ENCODE measurements around the gene MAP2K3.

DNA sequence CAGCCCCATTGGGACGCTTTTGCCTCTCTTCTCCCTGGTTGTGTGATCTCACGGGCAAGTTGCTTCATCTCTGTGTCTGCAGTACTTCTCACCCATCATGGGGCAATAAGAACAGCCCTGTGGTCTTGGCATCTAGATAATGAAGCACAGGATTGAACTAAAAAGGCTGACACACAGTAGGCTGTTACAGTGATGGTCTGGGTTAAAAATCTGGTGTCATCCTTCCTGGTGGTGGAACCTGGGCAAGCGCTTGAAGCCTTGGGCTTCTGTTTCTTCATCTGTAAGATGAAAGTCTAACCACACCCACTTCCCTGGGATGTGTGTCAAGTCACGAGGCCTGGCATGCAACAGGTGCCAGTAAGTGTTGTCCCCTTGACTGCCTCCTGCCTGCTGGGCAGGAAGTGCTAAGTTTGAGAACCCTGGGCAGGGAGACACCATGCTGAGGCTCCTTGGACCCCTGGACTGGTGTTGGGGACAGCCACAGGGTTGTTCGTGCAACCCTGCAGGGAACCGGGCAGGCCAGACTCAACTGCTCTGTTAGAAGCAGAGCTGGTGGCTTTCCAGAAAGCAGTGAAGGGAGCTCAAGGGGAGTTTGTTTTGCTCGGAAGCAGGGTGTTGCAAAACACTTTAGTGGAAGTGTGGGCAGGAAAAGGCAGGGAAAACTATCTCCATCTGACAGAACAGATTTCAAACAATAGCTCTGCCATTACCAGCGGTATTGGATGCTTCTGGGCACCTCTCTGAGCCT is 5.9 kb upstream of the MAP2K3 start:
- TF ChIP-seq, protein P1, sequence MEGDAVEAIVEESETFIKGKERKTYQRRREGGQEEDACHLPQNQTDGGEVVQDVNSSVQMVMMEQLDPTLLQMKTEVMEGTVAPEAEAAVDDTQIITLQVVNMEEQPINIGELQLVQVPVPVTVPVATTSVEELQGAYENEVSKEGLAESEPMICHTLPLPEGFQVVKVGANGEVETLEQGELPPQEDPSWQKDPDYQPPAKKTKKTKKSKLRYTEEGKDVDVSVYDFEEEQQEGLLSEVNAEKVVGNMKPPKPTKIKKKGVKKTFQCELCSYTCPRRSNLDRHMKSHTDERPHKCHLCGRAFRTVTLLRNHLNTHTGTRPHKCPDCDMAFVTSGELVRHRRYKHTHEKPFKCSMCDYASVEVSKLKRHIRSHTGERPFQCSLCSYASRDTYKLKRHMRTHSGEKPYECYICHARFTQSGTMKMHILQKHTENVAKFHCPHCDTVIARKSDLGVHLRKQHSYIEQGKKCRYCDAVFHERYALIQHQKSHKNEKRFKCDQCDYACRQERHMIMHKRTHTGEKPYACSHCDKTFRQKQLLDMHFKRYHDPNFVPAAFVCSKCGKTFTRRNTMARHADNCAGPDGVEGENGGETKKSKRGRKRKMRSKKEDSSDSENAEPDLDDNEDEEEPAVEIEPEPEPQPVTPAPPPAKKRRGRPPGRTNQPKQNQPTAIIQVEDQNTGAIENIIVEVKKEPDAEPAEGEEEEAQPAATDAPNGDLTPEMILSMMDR (optimal IDR thresholded peaks at IDR 0.05 in 1 of 3, IDR thresholded peaks at IDR 0.05 in 1 of 3, conservative IDR thresholded peaks at IDR 0.05 in 1 of 3; ENCODE audit: extremely low read depth in 1 of 3, insufficient read depth in 2 of 3, low read length in 3 of 3): no peak
- TF ChIP-seq EZH2 (IDR thresholded peaks at IDR 0.05; ENCODE audit: low read length): no peak
